Measurements from ENCODE around the gene MATK.
A peak's percentile ranks its signal among the peaks of the same experiment; 100 is the strongest.

DNA sequence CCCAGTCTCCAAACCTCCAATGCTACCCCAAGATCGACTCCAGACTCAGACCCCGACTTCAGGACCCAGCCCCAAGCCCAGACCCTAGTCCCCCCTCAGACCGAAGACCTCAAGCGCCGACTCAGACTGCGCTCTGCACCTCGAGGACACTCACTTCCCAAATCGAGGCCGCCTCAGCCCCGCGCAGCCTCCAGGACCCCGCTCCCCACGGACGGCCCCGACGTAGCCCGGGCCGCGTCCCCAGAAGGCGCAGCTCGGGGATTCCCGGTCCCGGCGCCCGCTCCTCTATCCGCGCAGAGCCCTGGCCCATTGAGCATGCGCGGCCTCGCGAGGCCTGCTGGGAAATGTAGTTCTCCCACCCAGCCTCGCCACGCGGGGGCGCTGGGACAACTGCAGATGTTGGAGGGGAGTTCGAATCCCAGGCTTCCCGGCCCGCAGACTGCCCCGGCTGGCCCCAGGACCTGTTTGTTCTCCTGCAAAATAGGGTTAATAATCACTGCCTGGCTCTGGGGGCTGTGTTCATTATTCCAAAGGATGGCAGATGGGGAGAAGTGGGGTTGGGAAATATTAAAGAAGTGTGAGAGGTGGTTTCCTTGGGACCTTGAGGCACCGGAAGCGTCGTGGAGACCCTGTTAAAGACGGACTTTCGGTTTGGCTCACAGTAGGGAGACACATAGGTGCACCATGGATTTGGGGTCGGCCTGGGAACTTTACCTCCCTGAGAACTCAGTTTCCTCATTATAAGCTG, 24.6 kb downstream of the MATK start, which contains the start of gene APBA3:
- TF ChIP-seq CTCF (IDR thresholded peaks at IDR 0.05; ENCODE audit: insufficient read depth, low read depth, low read length) (peak; percentile 48), EZH2 (IDR thresholded peaks at IDR 0.05; ENCODE audit: insufficient read depth, low read length) (no peak)
